ENCODE results near the gene MRPL11.

MRPL11 gene

DNA sequence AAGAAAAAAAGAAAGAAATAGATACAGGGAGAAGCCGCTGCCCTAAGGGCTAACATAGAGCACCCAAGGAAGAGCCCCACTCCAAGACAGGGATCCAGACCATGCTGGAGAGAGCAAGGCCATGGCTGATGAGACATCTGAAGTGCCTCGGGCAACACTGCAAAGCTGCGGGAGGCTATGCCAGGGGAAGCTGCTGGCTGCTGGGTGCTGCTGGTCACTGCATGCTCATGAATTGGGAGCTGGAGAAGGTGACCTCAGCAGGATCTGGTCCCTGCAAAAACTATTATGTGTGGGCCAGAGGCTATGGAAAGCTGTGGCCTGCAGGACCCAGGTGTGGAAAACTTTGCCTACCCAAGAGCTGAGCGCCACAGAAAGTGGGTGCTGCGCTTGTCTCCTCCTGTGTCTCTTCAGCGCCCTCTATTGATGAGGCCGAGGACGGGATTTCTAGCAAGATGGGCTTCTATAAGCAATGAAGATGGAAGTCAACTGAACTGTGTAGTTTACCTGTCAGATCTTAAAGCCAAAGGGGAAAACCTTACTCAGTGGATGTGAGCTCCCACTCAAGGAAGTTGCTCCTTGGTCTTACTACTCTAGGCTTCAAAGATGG is 49.8 kb downstream of the MRPL11 start:
- peak; percentile 41 for DNase-seq (ENCODE audit: low read depth)

GRCh38 chr11:66386171-66387069 is 52.2 kb downstream of the MRPL11 start:
- DNase-seq (ENCODE audit: low read depth) = peak; percentile 69
